ENCODE measurements around the gene GPR132. TPM values are rescaled to one million over a fixed set of nuclear protein-coding genes. Genes with fewer than 3 reads are reported as not detected.

GPR132 gene
- total and polyA plus RNA-seq, 9 of the 15 experiments (the other 6 are each of a cell fraction or from before 2014, with no cell fraction given): 0.01 to 1.1 (median 0.25) TPM; not detected in 1

DNA sequence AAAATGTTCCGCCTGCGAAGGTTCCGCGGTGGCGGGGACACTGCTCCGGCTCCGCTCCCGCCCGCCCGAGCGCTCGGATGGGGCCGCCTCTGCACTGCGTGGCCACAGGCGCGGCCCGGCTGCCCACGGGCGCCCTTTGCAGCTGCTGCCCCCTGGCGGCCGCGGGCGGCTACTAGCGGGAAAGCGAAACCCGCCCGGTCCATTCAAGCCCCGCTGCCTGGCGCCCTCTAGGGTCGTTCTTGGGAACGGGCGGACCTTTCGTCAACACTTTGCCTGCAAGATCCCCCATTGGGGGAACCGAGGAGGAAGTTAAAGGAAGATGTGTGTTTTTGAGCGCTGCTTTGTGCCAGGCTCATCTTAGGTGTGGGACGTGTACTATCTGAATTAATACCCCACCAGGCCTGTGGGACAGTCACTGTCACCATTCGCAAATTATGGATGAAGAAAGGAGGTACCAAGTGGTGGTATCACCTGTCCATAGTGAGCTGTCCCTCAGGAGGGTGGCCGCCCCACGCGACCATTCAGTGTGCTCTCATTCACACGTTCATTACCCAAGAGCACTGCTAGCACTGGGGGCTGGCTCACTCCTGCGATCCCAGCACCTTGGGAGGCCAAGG is 19.4 kb downstream of the GPR132 start (continued):
- TF ChIP-seq, protein P1, sequence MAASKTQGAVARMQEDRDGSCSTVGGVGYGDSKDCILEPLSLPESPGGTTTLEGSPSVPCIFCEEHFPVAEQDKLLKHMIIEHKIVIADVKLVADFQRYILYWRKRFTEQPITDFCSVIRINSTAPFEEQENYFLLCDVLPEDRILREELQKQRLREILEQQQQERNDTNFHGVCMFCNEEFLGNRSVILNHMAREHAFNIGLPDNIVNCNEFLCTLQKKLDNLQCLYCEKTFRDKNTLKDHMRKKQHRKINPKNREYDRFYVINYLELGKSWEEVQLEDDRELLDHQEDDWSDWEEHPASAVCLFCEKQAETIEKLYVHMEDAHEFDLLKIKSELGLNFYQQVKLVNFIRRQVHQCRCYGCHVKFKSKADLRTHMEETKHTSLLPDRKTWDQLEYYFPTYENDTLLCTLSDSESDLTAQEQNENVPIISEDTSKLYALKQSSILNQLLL (CRISPR knock-in tag; IDR thresholded peaks at IDR 0.05; ENCODE audit: borderline replicate concordance): no peak
- TF ChIP-seq SIRT6 (IDR thresholded peaks at IDR 0.05; ENCODE audit: low read depth, low read length): no peak
- no peak for TF ChIP-seq ZNF644 (tag; IDR thresholded peaks at IDR 0.05; ENCODE audit: low read depth)
- TF ChIP-seq, protein P2, sequence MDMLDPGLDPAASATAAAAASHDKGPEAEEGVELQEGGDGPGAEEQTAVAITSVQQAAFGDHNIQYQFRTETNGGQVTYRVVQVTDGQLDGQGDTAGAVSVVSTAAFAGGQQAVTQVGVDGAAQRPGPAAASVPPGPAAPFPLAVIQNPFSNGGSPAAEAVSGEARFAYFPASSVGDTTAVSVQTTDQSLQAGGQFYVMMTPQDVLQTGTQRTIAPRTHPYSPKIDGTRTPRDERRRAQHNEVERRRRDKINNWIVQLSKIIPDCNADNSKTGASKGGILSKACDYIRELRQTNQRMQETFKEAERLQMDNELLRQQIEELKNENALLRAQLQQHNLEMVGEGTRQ (CRISPR knock-in tag; IDR thresholded peaks at IDR 0.05): no peak
- no peak for TF ChIP-seq MYNN (IDR thresholded peaks at IDR 0.05)
- no peak for TF ChIP-seq MYNN (CRISPR knock-in tag; IDR thresholded peaks at IDR 0.05)
- TF ChIP-seq HDAC3 (IDR thresholded peaks at IDR 0.05; ENCODE audit: borderline replicate concordance, partially characterized antibody): no peak
- TF ChIP-seq POLR2B (IDR thresholded peaks at IDR 0.05; ENCODE audit: low read depth, partially characterized antibody): no peak
- TF ChIP-seq, protein P3, sequence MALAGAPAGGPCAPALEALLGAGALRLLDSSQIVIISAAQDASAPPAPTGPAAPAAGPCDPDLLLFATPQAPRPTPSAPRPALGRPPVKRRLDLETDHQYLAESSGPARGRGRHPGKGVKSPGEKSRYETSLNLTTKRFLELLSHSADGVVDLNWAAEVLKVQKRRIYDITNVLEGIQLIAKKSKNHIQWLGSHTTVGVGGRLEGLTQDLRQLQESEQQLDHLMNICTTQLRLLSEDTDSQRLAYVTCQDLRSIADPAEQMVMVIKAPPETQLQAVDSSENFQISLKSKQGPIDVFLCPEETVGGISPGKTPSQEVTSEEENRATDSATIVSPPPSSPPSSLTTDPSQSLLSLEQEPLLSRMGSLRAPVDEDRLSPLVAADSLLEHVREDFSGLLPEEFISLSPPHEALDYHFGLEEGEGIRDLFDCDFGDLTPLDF (CRISPR knock-in tag; IDR thresholded peaks at IDR 0.05): peak; percentile 68; the same call in 1 of the 2 replicates
- peak in 1 of 2 experiments; percentile 35; a peak in 1 of 4 replicates for TF ChIP-seq TBL1XR1 (IDR thresholded peaks at IDR 0.05; ENCODE audit: low read length in 2 of 2)
- no peak for TF ChIP-seq TAF7 (tag; IDR thresholded peaks at IDR 0.05)
- TF ChIP-seq CXXC5 (CRISPR knock-in tag; IDR thresholded peaks at IDR 0.05): peak; percentile 85
- TF ChIP-seq, protein P4, sequence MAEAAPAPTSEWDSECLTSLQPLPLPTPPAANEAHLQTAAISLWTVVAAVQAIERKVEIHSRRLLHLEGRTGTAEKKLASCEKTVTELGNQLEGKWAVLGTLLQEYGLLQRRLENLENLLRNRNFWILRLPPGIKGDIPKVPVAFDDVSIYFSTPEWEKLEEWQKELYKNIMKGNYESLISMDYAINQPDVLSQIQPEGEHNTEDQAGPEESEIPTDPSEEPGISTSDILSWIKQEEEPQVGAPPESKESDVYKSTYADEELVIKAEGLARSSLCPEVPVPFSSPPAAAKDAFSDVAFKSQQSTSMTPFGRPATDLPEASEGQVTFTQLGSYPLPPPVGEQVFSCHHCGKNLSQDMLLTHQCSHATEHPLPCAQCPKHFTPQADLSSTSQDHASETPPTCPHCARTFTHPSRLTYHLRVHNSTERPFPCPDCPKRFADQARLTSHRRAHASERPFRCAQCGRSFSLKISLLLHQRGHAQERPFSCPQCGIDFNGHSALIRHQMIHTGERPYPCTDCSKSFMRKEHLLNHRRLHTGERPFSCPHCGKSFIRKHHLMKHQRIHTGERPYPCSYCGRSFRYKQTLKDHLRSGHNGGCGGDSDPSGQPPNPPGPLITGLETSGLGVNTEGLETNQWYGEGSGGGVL (CRISPR knock-in tag; IDR thresholded peaks at IDR 0.05): no peak
- TF ChIP-seq, protein P5, sequence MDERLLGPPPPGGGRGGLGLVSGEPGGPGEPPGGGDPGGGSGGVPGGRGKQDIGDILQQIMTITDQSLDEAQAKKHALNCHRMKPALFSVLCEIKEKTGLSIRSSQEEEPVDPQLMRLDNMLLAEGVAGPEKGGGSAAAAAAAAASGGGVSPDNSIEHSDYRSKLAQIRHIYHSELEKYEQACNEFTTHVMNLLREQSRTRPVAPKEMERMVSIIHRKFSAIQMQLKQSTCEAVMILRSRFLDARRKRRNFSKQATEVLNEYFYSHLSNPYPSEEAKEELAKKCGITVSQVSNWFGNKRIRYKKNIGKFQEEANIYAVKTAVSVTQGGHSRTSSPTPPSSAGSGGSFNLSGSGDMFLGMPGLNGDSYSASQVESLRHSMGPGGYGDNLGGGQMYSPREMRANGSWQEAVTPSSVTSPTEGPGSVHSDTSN (CRISPR knock-in tag; IDR thresholded peaks at IDR 0.05; ENCODE audit: low read depth): no peak
- TF ChIP-seq, protein P5 (tag; conservative IDR thresholded peaks at IDR 0.05; ENCODE audit: low read depth): no peak
- no peak for TF ChIP-seq ARID1B (IDR thresholded peaks at IDR 0.05)
- TF ChIP-seq LARP7 (IDR thresholded peaks at IDR 0.05): no peak

Data from K562 (cell line).